ENCODE data around the gene KCNK7.
"Not testable (repeated sequence)": the region's sequence is repeated elsewhere in the genome, so short reads cannot be mapped to it uniquely, and the experiment has no call there.

KCNK7 gene, protein sequence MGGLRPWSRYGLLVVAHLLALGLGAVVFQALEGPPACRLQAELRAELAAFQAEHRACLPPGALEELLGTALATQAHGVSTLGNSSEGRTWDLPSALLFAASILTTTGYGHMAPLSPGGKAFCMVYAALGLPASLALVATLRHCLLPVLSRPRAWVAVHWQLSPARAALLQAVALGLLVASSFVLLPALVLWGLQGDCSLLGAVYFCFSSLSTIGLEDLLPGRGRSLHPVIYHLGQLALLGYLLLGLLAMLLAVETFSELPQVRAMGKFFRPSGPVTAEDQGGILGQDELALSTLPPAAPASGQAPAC

GRCh38 chr11:65595543-65596281 lies at the start of gene KCNK7:
Gene KCNK7, minus strand, starts transcription at chr11:65595800. Its CDS starts 28 bp downstream, at chr11:65595772.
- Histone ChIP-seq H3K4me1 (ENCODE audit: insufficient read depth, low read length) (peaks cover 21% of the 10 kb centered on the region), H3K9ac (ENCODE audit: low read length) (no peak within 1 kb of the TSS), H3K9me3 (ENCODE audit: low read length) (no peaks in the 10 kb centered on the region), H3K27me3 (ENCODE audit: control insufficient read depth in 1 of 2, insufficient read depth in 2 of 2, low read length in 2 of 2) (no peaks in the 10 kb centered on the region), H3K27ac (ENCODE audit: low read depth, low read length) (no peak within 1 kb of the TSS), H3K4me3 (ENCODE audit: low read depth in 1 of 2, low read length in 2 of 2) (no peak within 1 kb of the TSS), H3K36me3 (ENCODE audit: insufficient read depth, low read length) (peaks cover 32% of the 10 kb centered on the region)

DNA sequence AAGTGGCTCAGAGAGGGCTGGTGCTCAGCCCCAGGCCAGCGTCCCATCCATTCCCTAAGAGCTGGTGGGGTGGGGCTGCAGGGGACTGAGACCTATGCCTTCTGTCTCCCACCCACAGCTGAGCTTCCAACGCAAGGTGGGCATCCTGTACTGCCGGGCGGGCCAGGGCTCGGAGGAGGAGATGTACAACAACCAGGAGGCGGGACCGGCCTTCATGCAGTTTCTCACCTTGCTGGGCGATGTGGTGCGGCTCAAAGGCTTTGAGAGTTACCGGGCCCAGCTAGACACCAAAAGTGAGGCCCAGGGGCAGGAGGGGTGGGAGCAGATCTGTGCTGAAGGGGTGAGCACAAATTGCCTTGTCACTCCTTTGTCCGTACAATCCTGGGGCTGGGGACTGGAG lies 49.2 kb upstream of the KCNK7 start:
- H3K9ac ChIP-seq (ENCODE audit: low read length) = no peak overlapping the region
- H3K27ac ChIP-seq (ENCODE audit: low read depth, low read length) = no peak overlapping the region
- H3K9me3 ChIP-seq (ENCODE audit: low read length) = no peaks in the 10 kb centered on the region
- no peak overlapping the region for H3K4me3 ChIP-seq (ENCODE audit: low read depth in 1 of 2, low read length in 2 of 2)
- no peaks in the 10 kb centered on the region for H3K27me3 ChIP-seq (ENCODE audit: control insufficient read depth in 1 of 2, insufficient read depth in 2 of 2, low read length in 2 of 2)
- H3K36me3 ChIP-seq (ENCODE audit: insufficient read depth, low read length) = peaks cover 4% of the 10 kb centered on the region
- peaks cover 7% of the 10 kb centered on the region for H3K4me1 ChIP-seq (ENCODE audit: insufficient read depth, low read length)

DNA sequence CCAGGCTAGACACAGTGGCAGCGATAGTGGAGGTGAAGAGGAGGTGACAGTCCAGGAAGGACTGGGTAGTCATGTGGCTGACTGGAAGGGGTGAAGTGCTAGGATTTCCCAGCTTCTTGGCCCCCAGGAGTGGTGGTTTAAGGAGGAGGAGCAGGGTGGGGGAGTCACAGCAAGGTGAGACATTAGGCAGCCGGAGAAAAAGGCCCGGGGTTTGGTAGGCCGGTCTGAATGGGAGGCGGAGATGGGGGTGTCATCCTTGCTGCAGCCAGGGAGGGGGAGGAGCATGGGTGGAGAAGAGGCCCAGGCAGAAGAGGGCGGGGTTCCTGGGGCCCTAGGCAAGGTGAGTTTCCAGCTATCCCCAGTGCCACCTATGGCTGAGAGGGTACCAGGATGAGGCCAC lies 48.4 kb upstream of the KCNK7 start:
- H3K36me3 ChIP-seq (ENCODE audit: insufficient read depth, low read length) = no peaks in the 10 kb centered on the region
- H3K9ac ChIP-seq (ENCODE audit: low read length) = no peak overlapping the region
- H3K27ac ChIP-seq (ENCODE audit: low read depth, low read length) = no peak overlapping the region
- H3K4me1 ChIP-seq (ENCODE audit: insufficient read depth, low read length) = peaks cover 11% of the 10 kb centered on the region
- H3K9me3 ChIP-seq (ENCODE audit: low read length) = no peaks in the 10 kb centered on the region
- H3K27me3 ChIP-seq (ENCODE audit: control insufficient read depth in 1 of 2, insufficient read depth in 2 of 2, low read length in 2 of 2) = no peaks in the 10 kb centered on the region
- no peak overlapping the region for H3K4me3 ChIP-seq (ENCODE audit: low read depth in 1 of 2, low read length in 2 of 2)

DNA sequence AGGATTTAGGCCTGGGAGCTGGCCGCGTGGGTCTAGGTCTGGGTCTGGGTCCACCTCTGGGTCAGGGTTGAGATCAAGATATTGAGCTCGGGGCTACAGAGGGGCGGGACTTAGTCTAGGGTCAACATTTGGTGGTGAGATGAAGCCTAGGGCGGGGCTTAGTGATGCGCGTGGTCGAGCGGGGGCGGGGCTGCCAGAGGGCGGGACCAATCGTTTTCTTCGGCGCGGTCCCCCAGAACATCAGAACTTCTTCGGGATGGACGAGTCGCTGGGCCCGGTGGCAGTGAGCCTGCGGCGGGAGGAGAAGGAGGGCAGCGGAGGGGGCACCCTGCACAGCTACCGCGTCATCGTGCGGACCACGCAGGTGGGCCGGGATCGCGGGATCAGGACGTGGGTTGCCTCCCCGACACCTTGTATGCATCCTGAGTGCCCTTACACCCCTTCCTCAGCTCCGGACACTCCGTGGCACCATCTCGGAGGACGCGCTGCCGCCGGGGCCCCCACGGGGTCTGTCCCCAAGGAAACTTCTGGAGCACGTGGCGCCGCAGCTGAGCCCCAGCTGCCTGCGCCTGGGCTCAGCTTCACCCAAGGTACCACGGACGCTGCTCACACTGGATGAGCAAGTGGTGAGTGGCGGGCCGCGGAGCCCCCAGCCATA lies 46.5 kb upstream of the KCNK7 start:
- no peak overlapping the region for H3K4me3 ChIP-seq (ENCODE audit: low read depth in 1 of 2, low read length in 2 of 2)
- no peak overlapping the region for H3K27ac ChIP-seq (ENCODE audit: low read depth, low read length)
- H3K27me3 ChIP-seq (ENCODE audit: control insufficient read depth in 1 of 2, insufficient read depth in 2 of 2, low read length in 2 of 2) = no peaks in the 10 kb centered on the region
- peaks cover 17% of the 10 kb centered on the region for H3K4me1 ChIP-seq (ENCODE audit: insufficient read depth, low read length)
- no peak overlapping the region for H3K9ac ChIP-seq (ENCODE audit: low read length)
- H3K36me3 ChIP-seq (ENCODE audit: insufficient read depth, low read length) = peaks cover under 1% of the 10 kb centered on the region
- no peaks in the 10 kb centered on the region for H3K9me3 ChIP-seq (ENCODE audit: low read length)

DNA sequence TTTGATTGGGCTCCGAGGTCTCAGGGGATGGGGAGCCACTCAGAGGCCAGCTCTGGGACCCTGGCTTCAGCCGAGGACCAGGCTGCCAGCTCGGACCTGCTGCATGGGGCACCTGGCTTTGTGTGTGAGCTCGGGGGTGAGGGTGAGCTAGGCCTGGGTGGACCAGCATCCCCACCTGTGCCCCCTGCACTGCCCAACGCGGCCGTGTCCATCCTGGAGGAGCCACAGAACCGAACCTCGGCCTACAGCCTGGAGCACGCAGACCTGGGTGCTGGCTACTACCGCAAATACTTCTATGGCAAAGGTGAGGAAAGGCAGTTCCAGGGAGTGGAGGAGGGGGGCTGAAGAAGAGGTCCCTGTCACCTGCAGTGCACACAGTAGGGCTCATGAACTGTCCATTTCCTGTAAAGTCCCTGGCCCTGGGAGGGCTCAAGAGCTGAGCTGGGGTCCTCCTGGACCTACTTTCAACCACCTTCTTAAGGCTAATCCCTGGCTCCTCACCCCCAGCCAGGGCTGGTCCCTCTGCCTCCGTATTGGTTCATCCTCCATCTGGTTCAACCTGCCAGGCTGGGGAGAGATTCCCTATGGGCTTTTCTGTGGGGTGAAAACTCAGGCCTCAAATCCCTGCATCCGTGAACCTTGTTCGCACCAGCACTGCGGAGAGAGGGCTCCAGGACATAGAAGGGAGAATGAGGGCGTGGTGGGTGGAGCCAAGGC lies 45.9 kb upstream of the KCNK7 start:
- Histone ChIP-seq H3K9me3 (ENCODE audit: low read length) (no peaks in the 10 kb centered on the region), H3K4me1 (ENCODE audit: insufficient read depth, low read length) (peaks cover 17% of the 10 kb centered on the region), H3K27me3 (ENCODE audit: control insufficient read depth in 1 of 2, insufficient read depth in 2 of 2, low read length in 2 of 2) (no peaks in the 10 kb centered on the region), H3K36me3 (ENCODE audit: insufficient read depth, low read length) (peaks cover 8% of the 10 kb centered on the region), H3K9ac (ENCODE audit: low read length) (no peak overlapping the region), H3K27ac (ENCODE audit: low read depth, low read length) (no peak overlapping the region), H3K4me3 (ENCODE audit: low read depth in 1 of 2, low read length in 2 of 2) (no peak overlapping the region)

DNA sequence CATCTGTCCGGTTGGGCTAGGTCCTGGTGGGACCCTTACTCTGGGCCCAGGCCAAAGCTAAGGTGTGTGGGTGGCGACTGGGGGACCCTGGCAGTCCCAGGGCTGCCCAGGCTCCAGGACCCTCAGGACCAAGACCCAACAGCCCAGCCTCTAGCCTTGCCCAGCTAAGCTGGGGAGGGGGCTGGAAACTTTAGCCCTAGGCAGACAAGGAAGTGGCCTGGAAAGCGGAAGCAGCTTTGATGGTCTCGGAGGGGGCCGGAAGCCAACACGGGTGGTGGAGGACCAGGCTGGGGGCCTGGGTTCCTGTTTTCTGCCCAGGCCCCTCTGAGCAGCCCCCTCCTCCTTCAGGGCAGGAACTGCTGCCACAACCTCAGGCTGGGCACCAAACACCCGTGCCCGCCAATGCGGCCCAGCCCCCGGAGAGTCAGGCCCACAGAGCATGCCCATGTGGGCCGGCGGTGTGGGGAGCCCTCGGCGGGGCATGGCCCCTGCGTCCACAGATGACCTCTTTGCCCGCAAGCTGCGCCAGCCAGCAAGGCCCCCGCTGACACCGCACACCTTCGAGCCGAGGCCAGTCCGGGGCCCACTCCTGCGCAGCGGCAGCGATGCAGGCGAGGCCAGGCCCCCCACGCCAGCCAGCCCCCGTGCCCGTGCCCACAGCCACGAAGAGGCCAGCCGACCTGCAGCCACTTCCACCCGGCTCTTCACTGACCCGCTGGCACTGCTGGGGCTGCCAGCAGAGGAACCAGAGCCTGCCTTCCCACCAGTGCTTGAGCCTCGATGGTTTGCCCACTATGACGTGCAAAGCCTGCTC lies 45.1 kb upstream of the KCNK7 start:
- no peak overlapping the region for H3K4me3 ChIP-seq (ENCODE audit: low read depth in 1 of 2, low read length in 2 of 2)
- H3K9ac ChIP-seq (ENCODE audit: low read length) = no peak overlapping the region
- H3K36me3 ChIP-seq (ENCODE audit: insufficient read depth, low read length) = peaks cover 15% of the 10 kb centered on the region
- no peak overlapping the region for H3K27ac ChIP-seq (ENCODE audit: low read depth, low read length)
- peaks cover 17% of the 10 kb centered on the region for H3K4me1 ChIP-seq (ENCODE audit: insufficient read depth, low read length)
- H3K9me3 ChIP-seq (ENCODE audit: low read length) = no peaks in the 10 kb centered on the region
- no peaks in the 10 kb centered on the region for H3K27me3 ChIP-seq (ENCODE audit: control insufficient read depth in 1 of 2, insufficient read depth in 2 of 2, low read length in 2 of 2)

GRCh38 chr11:65639623-65640482 lies 44.3 kb upstream of the KCNK7 start:
- Histone ChIP-seq H3K27ac (ENCODE audit: low read depth, low read length) (no peak overlapping the region), H3K9me3 (ENCODE audit: low read length) (no peaks in the 10 kb centered on the region), H3K4me3 (ENCODE audit: low read depth in 1 of 2, low read length in 2 of 2) (no peak overlapping the region), H3K36me3 (ENCODE audit: insufficient read depth, low read length) (peaks cover 24% of the 10 kb centered on the region), H3K27me3 (ENCODE audit: control insufficient read depth in 1 of 2, insufficient read depth in 2 of 2, low read length in 2 of 2) (no peaks in the 10 kb centered on the region), H3K4me1 (ENCODE audit: insufficient read depth, low read length) (peaks cover 17% of the 10 kb centered on the region), H3K9ac (ENCODE audit: low read length) (no peak overlapping the region)

DNA sequence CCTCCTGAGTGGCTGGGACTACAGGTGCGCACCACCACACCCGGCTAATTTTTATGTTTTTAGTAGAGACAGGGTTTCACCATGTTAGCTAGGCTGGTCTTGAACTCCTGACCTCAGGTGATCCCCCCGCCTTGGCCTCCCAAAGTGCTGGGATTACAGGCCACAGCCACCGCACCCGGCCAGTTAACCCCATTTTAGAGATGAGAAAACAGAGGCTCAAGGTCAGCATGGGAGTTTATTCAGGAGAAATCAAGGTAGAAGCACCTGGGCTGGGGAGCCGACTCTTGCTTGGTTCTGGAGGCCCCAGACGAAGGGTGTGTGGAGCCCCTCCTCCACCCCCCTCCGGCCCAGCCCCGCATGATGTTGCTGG lies 43.6 kb upstream of the KCNK7 start:
- H3K9me3 ChIP-seq (ENCODE audit: low read length); H3K27me3 ChIP-seq (ENCODE audit: control insufficient read depth in 1 of 2, insufficient read depth in 2 of 2, low read length in 2 of 2); H3K9ac ChIP-seq (ENCODE audit: low read length); H3K27ac ChIP-seq (ENCODE audit: low read depth, low read length): not testable (repeated sequence)
- peaks cover 30% of the 10 kb centered on the region for H3K36me3 ChIP-seq (ENCODE audit: insufficient read depth, low read length)
- peaks cover 17% of the 10 kb centered on the region for H3K4me1 ChIP-seq (ENCODE audit: insufficient read depth, low read length)
- H3K4me3 ChIP-seq (ENCODE audit: low read depth in 1 of 2, low read length in 2 of 2) = peak overlapping the region; percentile 53 to 72

DNA sequence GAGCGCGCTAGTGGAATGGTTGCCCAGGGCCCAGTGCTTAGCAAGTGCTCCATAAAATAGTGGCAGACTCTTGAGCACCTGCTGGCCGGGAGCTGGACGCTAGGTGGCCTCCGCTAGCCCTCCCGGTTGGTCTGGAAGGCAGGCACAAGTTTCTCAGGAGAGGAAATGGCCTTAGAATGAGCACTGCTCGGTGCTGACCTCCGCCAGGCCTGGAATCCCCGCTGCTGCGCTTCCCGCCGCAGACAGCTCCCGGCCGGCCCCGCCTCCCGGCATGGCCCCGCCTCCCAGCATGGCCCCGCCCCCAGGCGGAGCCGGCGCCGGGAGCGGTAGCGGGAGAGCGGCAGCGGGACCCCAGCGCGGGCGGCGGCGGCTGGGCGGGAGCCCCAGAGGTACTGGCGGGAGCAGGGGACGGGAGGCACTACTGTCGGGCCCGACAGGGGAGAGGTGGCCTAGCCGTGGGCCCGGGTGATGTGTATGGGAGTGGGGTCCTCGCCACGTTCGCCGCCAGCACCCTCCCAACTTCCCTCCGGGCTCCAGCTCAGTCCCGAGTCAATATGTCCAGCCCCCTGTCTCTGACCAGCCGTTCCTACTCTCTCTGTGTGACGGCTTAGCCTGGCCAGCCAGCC lies 42.3 kb upstream of the KCNK7 start, which contains the start of gene SIPA1:
Gene SIPA1 (plus strand): TSS at position 308 of the 626 bp plus-strand sequence. CDS start 2,821 bp downstream, outside the sequence.
- H3K4me1 ChIP-seq (ENCODE audit: insufficient read depth, low read length) = peaks cover 17% of the 10 kb centered on the region
- H3K27me3 ChIP-seq (ENCODE audit: control insufficient read depth in 1 of 2, insufficient read depth in 2 of 2, low read length in 2 of 2) = no peaks in the 10 kb centered on the region
- peaks cover 36% of the 10 kb centered on the region for H3K36me3 ChIP-seq (ENCODE audit: insufficient read depth, low read length)
- peak within 1 kb of the TSS; percentile 54 for H3K9ac ChIP-seq (ENCODE audit: low read length)
- peak within 1 kb of the TSS; percentile 83 for H3K27ac ChIP-seq (ENCODE audit: low read depth, low read length)
- peak within 1 kb of the TSS; percentile 53 to 72 for H3K4me3 ChIP-seq (ENCODE audit: low read depth in 1 of 2, low read length in 2 of 2)
- no peaks in the 10 kb centered on the region for H3K9me3 ChIP-seq (ENCODE audit: low read length)
